Ascending aorta (tissue), 2 donors: Measurements from ENCODE around the gene ITPKB. TPM values are rescaled to one million over a fixed set of nuclear protein-coding genes. Genes with fewer than 3 reads are reported as not detected.
A peak's percentile ranks its signal among the peaks of the same experiment; 100 is the strongest.

ENCODE experiments used
- DNase-seq, 2 donors: peaks; one replicate each; pipeline ENCODE4 v3.0.0-alpha.2; 2019; ENCODE audit warnings: low spot score in 2 of 2
- H3K27ac ChIP-seq, 2 donors: fragments of 200-600 bp; sonication (generic); one replicate each; pipeline ENCODE4 v1.5.1; 2016 to 2017; ENCODE audit warnings: mild to moderate bottlenecking in 1 of 2
- H3K27me3 ChIP-seq: fragments of 200-600 bp; sonication (generic); one replicate; pipeline ENCODE4 v1.5.1; 2017
- H3K36me3 ChIP-seq, 2 donors: fragments of 200-600 bp; sonication (generic); one replicate each; pipeline ENCODE4 v1.5.1; 2016
- H3K4me1 ChIP-seq, 2 donors: fragments of 200-600 bp; sonication (generic); one replicate each; pipeline ENCODE4 v1.5.1; 2016 to 2017; ENCODE audit warnings: mild to moderate bottlenecking in 1 of 2
- H3K4me3 ChIP-seq, 2 donors: fragments of 200-600 bp; sonication (generic); one replicate each; pipeline ENCODE4 v1.5.1; 2016 to 2017; ENCODE audit warnings: mild to moderate bottlenecking in 1 of 2
- H3K9me3 ChIP-seq, 2 donors: fragments of 200-600 bp; sonication (generic); one replicate each; pipeline ENCODE4 v1.5.1; 2016
- CTCF ChIP-seq, 3 experiments: fragments of 200-600 bp in 2 of 3; fragments of 450-650 bp in 1 of 3; sonication (generic) in 2 of 3; IDR thresholded peaks; one replicate each; pipeline ENCODE4 v1.5.1; 2016 to 2019; ENCODE audit warnings: antibody characterized with exemption in 3 of 3, mild to moderate bottlenecking in 1 of 3, moderate library complexity in 1 of 3
- intact Hi-C: fragments of 100-400 bp; cut with DNase I; formaldehyde crosslinking; loops from one replicate; pipeline ENCODE4 v1.15.1; 2023
- total RNA-seq: library from RNA; depleted of rRNA; stranded (reverse); fragments of >200 nt; gene quantifications from one replicate; pipeline ENCODE4 v1.1.0, GENCODE V29; 2016

The ITPKB gene
- total RNA-seq, 1 donor from 2014 or later, result 27.5 TPM

DNA sequence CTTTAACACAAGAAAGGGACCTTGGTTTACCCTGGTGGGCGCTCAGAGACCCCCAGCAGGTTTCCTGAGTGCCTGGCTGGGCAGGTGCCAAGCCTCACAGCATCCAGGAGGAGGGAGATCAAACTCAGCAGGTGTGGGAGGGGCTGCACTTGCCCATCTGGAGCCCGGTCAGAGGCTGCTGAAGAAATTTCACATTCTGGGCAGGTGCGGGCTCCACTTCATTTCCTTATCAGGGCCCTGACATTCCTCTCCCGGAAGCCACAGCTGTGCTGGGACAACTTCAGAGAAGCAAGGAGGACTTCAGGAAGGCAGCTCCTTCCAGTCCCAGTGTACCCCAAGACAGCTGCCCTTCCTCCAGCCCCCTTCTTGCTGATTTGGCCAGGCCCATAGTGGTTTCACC, 82.9 kb downstream of the ITPKB start:
- Histone ChIP-seq H3K36me3 (no peaks in the 10 kb centered on the region), H3K4me3 (no peak overlapping the region), H3K4me1 (peaks cover 24 to 63% of the 10 kb centered on the region in 2 donors), H3K9me3 (no peaks in the 10 kb centered on the region), H3K27me3 (no peaks in the 10 kb centered on the region), H3K27ac (peak overlapping the region; percentile 74 to 77)
- intact Hi-C loops, result no loop called here
- DNase-seq, result no peak
- TF ChIP-seq CTCF (IDR thresholded peaks at IDR 0.05), result no peak

- intact Hi-C loops, result no loop called here
- Histone ChIP-seq H3K36me3 (no peaks in the 10 kb centered on the region), H3K9me3 (no peaks in the 10 kb centered on the region), H3K27me3 (no peaks in the 10 kb centered on the region), H3K4me3 (no peak overlapping the region), H3K4me1 (peaks cover 18 to 59% of the 10 kb centered on the region in 2 donors), H3K27ac (peak overlapping the region; percentile 74 to 77)
- no peak for TF ChIP-seq CTCF (IDR thresholded peaks at IDR 0.05)
- DNase-seq, result no peak
Measured at GRCh38 chr1:226655251-226656163, 83.6 kb downstream of the ITPKB start.

GRCh38 chr1:226654668-226655055, 84.4 kb downstream of the ITPKB start:
- Histone ChIP-seq H3K9me3 (no peaks in the 10 kb centered on the region), H3K4me1 (peaks cover 18 to 59% of the 10 kb centered on the region in 2 donors), H3K27me3 (no peaks in the 10 kb centered on the region), H3K27ac (peak overlapping the region; percentile 47 to 54), H3K36me3 (no peaks in the 10 kb centered on the region), H3K4me3 (no peak overlapping the region)
- intact Hi-C loops, result no loop called here
- no peak for TF ChIP-seq CTCF (IDR thresholded peaks at IDR 0.05)
- no peak for DNase-seq

DNA sequence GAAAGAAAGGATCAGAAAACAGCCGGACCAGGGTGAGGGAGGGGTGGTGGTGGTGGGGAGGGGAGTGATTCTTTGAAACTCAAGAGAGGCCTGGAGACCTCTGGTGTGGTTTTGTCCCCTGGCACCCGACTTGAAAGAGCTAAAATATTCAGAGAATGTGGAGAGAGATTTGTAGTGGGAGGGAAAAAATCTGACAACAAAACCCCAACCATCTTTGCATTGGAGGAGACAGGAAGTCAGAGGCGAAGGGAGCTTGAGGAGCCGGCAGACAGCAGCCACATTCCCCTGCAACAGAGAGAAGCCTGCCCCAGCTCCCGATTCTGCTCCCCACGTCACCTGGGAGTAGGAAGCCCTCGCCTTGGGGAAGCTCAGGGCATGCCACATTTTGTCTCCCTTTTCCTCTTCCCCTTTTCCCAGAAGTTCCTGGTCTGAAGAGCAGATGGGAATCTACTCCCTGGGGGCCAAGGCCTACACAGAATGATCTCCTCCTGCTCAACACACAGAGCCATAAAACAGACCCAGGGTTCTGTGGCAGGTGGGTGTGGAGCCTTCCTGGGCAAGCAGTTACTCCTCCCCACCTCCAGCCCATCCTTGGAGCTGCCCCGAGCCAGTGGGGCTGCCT, 84.9 kb downstream of the ITPKB start:
- H3K4me1 ChIP-seq, result peaks cover 16 to 56% of the 10 kb centered on the region in 2 donors
- no peak for TF ChIP-seq CTCF (IDR thresholded peaks at IDR 0.05)
- no peak for DNase-seq
- peak overlapping the region; percentile 47 to 54 for H3K27ac ChIP-seq
- H3K36me3 ChIP-seq, result no peaks in the 10 kb centered on the region
- no peak overlapping the region for H3K4me3 ChIP-seq
- H3K9me3 ChIP-seq, result no peaks in the 10 kb centered on the region
- H3K27me3 ChIP-seq, result no peaks in the 10 kb centered on the region
- intact Hi-C loops, result no loop called here

DNA sequence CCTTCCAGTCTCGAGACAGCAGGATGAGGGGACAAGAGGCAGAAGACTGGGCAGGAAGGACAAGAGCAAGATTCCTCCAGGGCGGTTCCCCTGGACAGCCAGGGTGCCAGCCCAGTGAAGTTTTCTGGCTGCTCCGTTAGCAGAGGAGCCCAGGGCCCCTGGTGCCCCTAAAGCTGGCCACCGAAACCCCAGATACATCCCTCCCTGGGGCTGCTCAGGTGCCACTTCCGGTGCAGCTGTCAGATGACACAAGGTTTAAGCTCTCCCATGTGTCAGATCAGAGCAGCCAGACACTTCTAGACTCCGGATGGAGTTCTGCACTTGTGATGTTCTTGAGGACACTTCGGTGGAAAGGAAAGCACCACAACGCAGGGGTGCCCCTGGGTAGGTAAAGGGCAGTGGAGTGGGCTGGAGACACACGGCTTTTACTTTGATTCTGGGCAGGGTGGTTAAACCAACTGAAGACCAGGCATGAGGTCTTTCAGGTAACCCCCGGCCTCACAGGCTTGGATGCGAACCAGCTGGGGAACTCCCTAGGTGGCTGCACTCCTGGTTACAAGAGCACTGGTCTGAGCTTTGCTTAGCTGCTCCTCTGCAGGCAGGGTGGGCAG, 85.7 kb downstream of the ITPKB start:
- Histone ChIP-seq H3K4me3 (no peak overlapping the region), H3K9me3 (no peaks in the 10 kb centered on the region), H3K27ac (peak overlapping the region; percentile 47 to 54), H3K36me3 (peaks cover 0 to 2% of the 10 kb centered on the region in 2 donors), H3K27me3 (no peaks in the 10 kb centered on the region), H3K4me1 (peaks cover 14 to 48% of the 10 kb centered on the region in 2 donors)
- intact Hi-C loops, result no loop called here
- no peak for DNase-seq
- no peak for TF ChIP-seq CTCF (IDR thresholded peaks at IDR 0.05)
